Measurements from ENCODE around the gene PAX5.

The PAX5 gene

GRCh38 chr9:36794461-36794860 is 239.6 kb downstream of the PAX5 start:
- no peak for DNase-seq

- no peak for DNase-seq
These were observed 240.8 kb downstream of the PAX5 start for GRCh38 chr9:36793277-36793676.

- DNase-seq: no peak
These were observed 242.7 kb downstream of the PAX5 start for GRCh38 chr9:36791222-36791950.

GRCh38 chr9:36789886-36790285 is 244.2 kb downstream of the PAX5 start:
- no peak for DNase-seq

- no peak for DNase-seq
These were observed 245.5 kb downstream of the PAX5 start for GRCh38 chr9:36788534-36788933.

- no peak for DNase-seq
These were observed 246.4 kb downstream of the PAX5 start for GRCh38 chr9:36787709-36788108.
